ENCODE results near the gene HSD11B1.

- TF ChIP-seq CTCF (IDR thresholded peaks at IDR 0.05; ENCODE audit: low read depth, low read length, missing input control) (no peak), ATF3 (IDR thresholded peaks at IDR 0.05) (no peak), YY1 (IDR thresholded peaks at IDR 0.05) (peak; percentile 83), JUND (IDR thresholded peaks at IDR 0.05) (peak in 1 of 2 donors; percentile 64), RAD21 (IDR thresholded peaks at IDR 0.05) (peak; percentile 29 to 43), ZBTB33 (IDR thresholded peaks at IDR 0.05) (peak; percentile 63)
Measured at GRCh38 chr1:209723756-209724693, 19.4 kb downstream of the HSD11B1 start.

All from liver (tissue), 3 donors.